Nucleus accumbens (tissue), 56 donors: ENCODE measurements around the gene LITAFD.

Source experiments
- DNase-seq, 56 donors: peaks; one replicate each; lab custom pipeline; 2025; lab: John Stamatoyannopoulos, UW

LITAFD gene

GRCh38 chr16:8855051-8855786 is 26.9 kb upstream of the LITAFD start:
- DNase-seq, result no peak

GRCh38 chr16:8855972-8856371 is 26.2 kb upstream of the LITAFD start:
- DNase-seq, result no peak

- DNase-seq, result no peak
These were observed 22.9 kb upstream of the LITAFD start for GRCh38 chr16:8858994-8859912.

- DNase-seq, result no peak
These were observed 22.0 kb upstream of the LITAFD start for GRCh38 chr16:8859913-8860881.

- DNase-seq, result peak in 7 of 56 donors; percentile 15 to 33 (median 23)
These were observed 20.4 kb upstream of the LITAFD start for GRCh38 chr16:8861563-8862308.

- no peak for DNase-seq
These were observed 19.6 kb upstream of the LITAFD start for GRCh38 chr16:8862309-8863130.

- DNase-seq, result peak in 55 of 56 donors; percentile 33 to 98 (median 88)
These were observed 18.3 kb upstream of the LITAFD start for GRCh38 chr16:8863594-8864424.

- peak in 1 of 56 donors; percentile 30 for DNase-seq
These were observed 17.6 kb upstream of the LITAFD start for GRCh38 chr16:8864480-8865110.

- no peak for DNase-seq
These were observed 16.8 kb upstream of the LITAFD start for GRCh38 chr16:8865145-8865882.

GRCh38 chr16:8866118-8866883 is 15.8 kb upstream of the LITAFD start:
- peak in 50 of 56 donors; percentile 17 to 83 (median 59) for DNase-seq

- DNase-seq, result peak in 2 of 56 donors; percentile 31 to 47
These were observed 15.3 kb upstream of the LITAFD start for GRCh38 chr16:8866884-8867215.

GRCh38 chr16:8867216-8867931 is 14.8 kb upstream of the LITAFD start:
- DNase-seq, result peak in 42 of 56 donors; percentile 8 to 66 (median 38)

- DNase-seq, result peak in 2 of 56 donors; percentile 44 to 48
These were observed 14.2 kb upstream of the LITAFD start for GRCh38 chr16:8867932-8868415.

GRCh38 chr16:8868416-8869211 is 13.5 kb upstream of the LITAFD start, which contains the start of gene CARHSP1:
CARHSP1 (minus strand) TSS chr16:8869006; CDS start chr16:8859328, 9,678 bp downstream.
- DNase-seq, result peak in 55 of 56 donors; percentile 45 to 94 (median 84)
